WTC11 (cell line): ENCODE measurements around the gene TLX2. TPM values are rescaled to one million over a fixed set of nuclear protein-coding genes. Genes with fewer than 3 reads are reported as not detected.
A peak's percentile ranks its signal among the peaks of the same experiment; 100 is the strongest.

ENCODE experiments used
- ATAC-seq: fragments of 200-7000 bp; cut with Tn5 transposase; 2 replicates; pipeline ENCODE4 v1.10.0; 2021; ENCODE audit warnings: mild to moderate bottlenecking, moderate library complexity
- CTCF ChIA-PET: fragments of 300-600 bp; sonication (Branson Sonifier 250); formaldehyde crosslinking; loops from one replicate; lab custom pipeline; 2021; ENCODE audit warnings: antibody characterized with exemption; lab: Charles Lee
- POLR2A ChIA-PET: fragments of 350-600 bp; sonication (Branson Sonifier 250); formaldehyde crosslinking; loops from one replicate; lab custom pipeline; 2021; ENCODE audit warnings: antibody characterized with exemption; lab: Charles Lee
- DNase-seq: peaks from one replicate; pipeline ENCODE4 v3.0.0; 2021; ENCODE audit warnings: low spot score
- H3K27ac Mint-ChIP-seq: 2 replicates; pipeline ENCODE4 v1.8.0; 2021; ENCODE audit warnings: mixed read lengths
- H3K27me3 Mint-ChIP-seq: 2 replicates; pipeline ENCODE4 v1.8.0; 2021; ENCODE audit warnings: low read depth, mild to moderate bottlenecking, moderate library complexity, mixed read lengths
- H3K36me3 Mint-ChIP-seq: 2 replicates; pipeline ENCODE4 v1.8.0; 2021; ENCODE audit warnings: mixed read lengths
- H3K4me1 Mint-ChIP-seq: 2 replicates; pipeline ENCODE4 v1.8.0; 2022; ENCODE audit warnings: mixed read lengths
- H3K4me3 Mint-ChIP-seq: 2 replicates; pipeline ENCODE4 v1.8.0; 2021; ENCODE audit warnings: mild to moderate bottlenecking, moderate library complexity, mixed read lengths
- H3K9me3 Mint-ChIP-seq: 2 replicates; pipeline ENCODE4 v1.8.0; 2021; ENCODE audit warnings: mixed read lengths
- CBFB ChIP-seq: sonication (generic); formaldehyde crosslinking; IDR thresholded peaks from 2 replicates; pipeline ENCODE4 v1.8.1; 2022; ENCODE audit warnings: mild to moderate bottlenecking, low read depth, missing genetic modification reagents
- CREB1 ChIP-seq: sonication (generic); formaldehyde crosslinking; IDR thresholded peaks from 2 replicates; pipeline ENCODE4 v1.8.0; 2023; ENCODE audit warnings: mild to moderate bottlenecking, missing genetic modification reagents
- E2F4 ChIP-seq: sonication (generic); formaldehyde crosslinking; IDR thresholded peaks from 2 replicates; pipeline ENCODE4 v1.8.1; 2022; ENCODE audit warnings: low read depth, mild to moderate bottlenecking, moderate library complexity, missing genetic modification reagents, borderline replicate concordance
- ERG ChIP-seq: fragments of 250-450 bp; sonication (Bioruptor Pico); IDR thresholded peaks from 2 replicates; pipeline ENCODE4 v1.8.0; 2021; ENCODE audit warnings: mild to moderate bottlenecking
- GTF2I ChIP-seq: fragments of 250-450 bp; sonication (Bioruptor Pico); conservative IDR thresholded peaks from 2 replicates; pipeline ENCODE4 v1.4.0; 2021; ENCODE audit warnings: mild to moderate bottlenecking
- HMGA2 ChIP-seq: fragments of 250-450 bp; sonication (Bioruptor Pico); IDR thresholded peaks from 2 replicates; pipeline ENCODE4 v1.4.0; 2021; ENCODE audit warnings: mild to moderate bottlenecking, moderate library complexity
- KAT7 ChIP-seq: sonication (generic); formaldehyde crosslinking; IDR thresholded peaks from 2 replicates; pipeline ENCODE4 v1.8.1; 2023; ENCODE audit warnings: missing genetic modification reagents, mild to moderate bottlenecking, borderline replicate concordance
- MAX ChIP-seq: sonication (generic); formaldehyde crosslinking; IDR thresholded peaks from 2 replicates; pipeline ENCODE4 v1.8.0; 2022; ENCODE audit warnings: mild to moderate bottlenecking, missing genetic modification reagents
- NR1H2 ChIP-seq: sonication (generic); formaldehyde crosslinking; IDR thresholded peaks from 2 replicates; pipeline ENCODE4 v1.9.0; 2021; ENCODE audit warnings: mild to moderate bottlenecking, moderate library complexity, missing genetic modification reagents
- RELA ChIP-seq: sonication (generic); formaldehyde crosslinking; IDR thresholded peaks from 2 replicates; pipeline ENCODE4 v1.8.1; 2022; ENCODE audit warnings: missing genetic modification reagents, mild to moderate bottlenecking, borderline replicate concordance
- TCF7 ChIP-seq: sonication (generic); formaldehyde crosslinking; IDR thresholded peaks from 2 replicates; pipeline ENCODE4 v1.8.0; 2022; ENCODE audit warnings: mild to moderate bottlenecking, low read depth, missing genetic modification reagents, moderate library complexity
- TEAD4 ChIP-seq: sonication (generic); formaldehyde crosslinking; IDR thresholded peaks from 2 replicates; pipeline ENCODE4 v1.8.0; 2022; ENCODE audit warnings: mild to moderate bottlenecking, missing genetic modification reagents
- TP53 ChIP-seq: sonication (generic); formaldehyde crosslinking; IDR thresholded peaks from 2 replicates; pipeline ENCODE4 v1.8.1; 2023; ENCODE audit warnings: mild to moderate bottlenecking, missing genetic modification reagents
- USF1 ChIP-seq: sonication (generic); formaldehyde crosslinking; IDR thresholded peaks from 2 replicates; pipeline ENCODE4 v1.8.0; 2022; ENCODE audit warnings: mild to moderate bottlenecking, missing genetic modification reagents
- ZNF281 ChIP-seq: sonication (generic); formaldehyde crosslinking; IDR thresholded peaks from 2 replicates; pipeline ENCODE4 v1.8.0; 2023; ENCODE audit warnings: mild to moderate bottlenecking, missing genetic modification reagents
- ZNF317 ChIP-seq: sonication (generic); formaldehyde crosslinking; IDR thresholded peaks from 2 replicates; pipeline ENCODE4 v1.8.1; 2023; ENCODE audit warnings: low read depth, mild to moderate bottlenecking, moderate library complexity, missing genetic modification reagents, borderline replicate concordance
- ZNF416 ChIP-seq: fragments of 250-450 bp; sonication (Bioruptor Pico); IDR thresholded peaks from 2 replicates; pipeline ENCODE4 v1.9.0; 2021; ENCODE audit warnings: mild to moderate bottlenecking, inconsistent platforms
- total RNA-seq: library from RNA; stranded (reverse); gene quantifications from 3 replicates; pipeline ENCODE4 v1.2.3, GENCODE V29; 2021

The TLX2 gene
- total RNA-seq, 1 experiment from 2014 or later: 0.26 TPM

- TF ChIP-seq MAX (CRISPR knock-in tag): no peak
- TF ChIP-seq HMGA2: no peak
- TF ChIP-seq TP53 (CRISPR knock-in tag): no peak
- no peak for TF ChIP-seq TCF7 (CRISPR knock-in tag)
- no peak for TF ChIP-seq GTF2I (CRISPR knock-in tag)
- TF ChIP-seq E2F4 (CRISPR knock-in tag): no peak
- TF ChIP-seq NR1H2 (CRISPR knock-in tag): no peak
- TF ChIP-seq CBFB: no peak
- no peak for TF ChIP-seq TEAD4 (CRISPR knock-in tag)
- TF ChIP-seq, all 79 proteins: peak for 0
Measured at GRCh38 chr2:74500578-74500946, 13.7 kb upstream of the TLX2 start (continued).

GRCh38 chr2:74501335-74502071, 12.7 kb upstream of the TLX2 start:
- DNase-seq: no peak
- CTCF ChIA-PET: interaction anchor here (0.7 to 6.0 kb wide), 5 partner anchors 9 to 86 kb away, joined by 3 to 43 read pairs (median 6); partner anchors contain the start of genes AUP1, CCDC142, HTRA2 and TTC31
- TF ChIP-seq ERG (CRISPR knock-in tag) (no peak), RELA (CRISPR knock-in tag) (no peak), ZNF416 (CRISPR knock-in tag) (no peak), ZNF317 (no peak), ZNF281 (CRISPR knock-in tag) (no peak), CREB1 (CRISPR knock-in tag) (no peak), USF1 (no peak), KAT7 (CRISPR knock-in tag) (no peak)
- Mint-ChIP-seq H3K4me3 (peak overlapping the region; percentile 81), H3K27ac (no peak overlapping the region), H3K36me3 (peaks cover 19% of the 10 kb centered on the region), H3K4me1 (peaks cover 55% of the 10 kb centered on the region), H3K27me3 (peaks cover 96% of the 10 kb centered on the region), H3K9me3 (no peaks in the 10 kb centered on the region)
- POLR2A ChIA-PET: interaction anchor here (0.6 to 0.8 kb wide), 2 partner anchors 10 to 44 kb away, joined by 3 to 5 read pairs; partner anchors contain the start of gene WBP1
- no peak for ATAC-seq
